OCI-M2 (cell line): ENCODE data around the gene TMEM248.
"Not testable (repeated sequence)": the region's sequence is repeated elsewhere in the genome, so short reads cannot be mapped to it uniquely, and the experiment has no call there.

ENCODE experiments used
- DNase-seq: peaks from one replicate; lab custom pipeline; 2025; ENCODE audit not compliant: unreplicated experiment; lab: John Stamatoyannopoulos, UW

TMEM248 gene

GRCh38 chr7:66920769-66921395, at the start of gene TMEM248:
TMEM248 (plus strand) TSS chr7:66921225; CDS start chr7:66941866, 20,641 bp downstream.
- no peak for DNase-seq

- no peak for DNase-seq
Measured at GRCh38 chr7:66873476-66873875, 47.5 kb upstream of the TMEM248 start.

- no peak for DNase-seq
Measured at GRCh38 chr7:66877577-66878300, 43.3 kb upstream of the TMEM248 start.

DNA sequence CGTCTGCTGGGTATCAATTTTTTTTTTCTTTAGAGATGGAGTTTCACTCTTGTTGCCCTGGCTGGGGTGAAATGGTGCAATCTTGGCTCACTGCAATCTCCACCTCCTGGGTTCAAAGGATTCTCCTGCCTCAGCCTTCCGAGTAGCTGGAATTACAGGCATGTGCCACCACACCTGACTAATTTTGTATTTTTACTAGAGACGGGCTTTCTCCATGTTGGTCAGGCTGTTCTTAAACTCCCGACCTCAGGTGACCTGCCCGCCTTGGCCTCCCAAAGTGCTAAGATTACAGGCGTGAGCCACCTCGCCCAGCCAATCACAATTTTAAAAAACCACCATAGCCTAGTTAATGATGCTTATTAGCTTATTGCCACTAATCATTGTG, 42.7 kb upstream of the TMEM248 start:
- not testable (repeated sequence) for DNase-seq

DNA sequence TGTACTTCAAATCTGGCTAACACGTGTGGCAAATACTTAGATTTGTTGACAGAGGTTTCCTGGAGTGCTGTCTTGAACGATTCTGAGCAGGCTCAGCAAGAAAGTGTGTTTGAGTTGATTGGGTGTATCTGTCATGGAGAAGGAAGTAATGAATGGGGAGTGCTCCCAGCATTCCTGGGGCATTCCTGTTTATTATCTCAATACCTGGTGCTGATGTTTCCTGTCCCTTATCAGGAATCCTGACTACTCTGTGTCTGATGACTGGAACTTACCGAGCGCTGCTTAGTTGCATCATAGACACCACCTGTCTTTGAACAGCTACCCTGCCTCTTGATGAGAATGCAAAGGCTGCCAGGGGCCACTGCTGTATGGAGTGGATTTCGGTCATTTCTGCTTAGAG, 41.0 kb upstream of the TMEM248 start:
- no peak for DNase-seq

DNA sequence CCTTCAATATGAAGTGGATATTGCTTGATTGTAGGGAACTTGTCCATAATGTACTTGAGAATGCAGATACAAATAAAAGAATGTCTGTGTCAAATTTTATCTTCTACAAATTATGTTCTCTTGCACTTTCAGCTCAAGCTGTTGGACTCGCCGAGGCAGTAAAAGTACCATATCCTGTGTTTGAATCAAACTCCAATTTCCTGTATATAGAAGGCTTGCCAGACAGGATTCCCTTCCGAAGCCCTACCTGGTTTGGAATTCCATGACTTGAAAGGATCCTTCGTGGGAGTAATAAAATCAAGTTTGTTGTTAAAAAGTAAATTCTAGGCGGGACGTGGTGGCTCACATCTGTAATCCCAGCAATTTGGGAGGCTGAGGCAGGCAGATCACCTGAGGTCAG, 40.4 kb upstream of the TMEM248 start:
- DNase-seq = not testable (repeated sequence)

DNA sequence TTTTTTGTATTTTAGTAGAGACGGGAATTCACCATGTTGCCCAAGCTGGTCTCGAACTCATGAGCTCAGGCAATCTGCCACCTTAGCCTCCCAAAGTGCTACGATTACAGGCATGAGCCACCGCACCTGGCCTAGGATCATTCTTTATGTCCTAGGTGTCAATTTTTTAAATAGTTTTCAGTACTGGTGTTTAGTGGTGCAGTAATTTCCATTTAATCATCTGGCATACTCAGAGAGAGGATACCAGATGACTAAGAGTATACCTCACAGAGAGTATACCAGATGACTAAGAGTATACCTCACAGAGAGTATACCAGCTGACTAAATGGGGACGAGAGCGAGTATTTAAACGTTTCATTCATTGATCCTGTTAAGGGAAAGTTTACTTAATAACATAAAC, 37.3 kb upstream of the TMEM248 start:
- no peak for DNase-seq

- DNase-seq = not testable (repeated sequence)
Measured at GRCh38 chr7:66884556-66884955, 36.5 kb upstream of the TMEM248 start.

- DNase-seq = no peak
Measured at GRCh38 chr7:66886152-66886551, 34.9 kb upstream of the TMEM248 start.

DNA sequence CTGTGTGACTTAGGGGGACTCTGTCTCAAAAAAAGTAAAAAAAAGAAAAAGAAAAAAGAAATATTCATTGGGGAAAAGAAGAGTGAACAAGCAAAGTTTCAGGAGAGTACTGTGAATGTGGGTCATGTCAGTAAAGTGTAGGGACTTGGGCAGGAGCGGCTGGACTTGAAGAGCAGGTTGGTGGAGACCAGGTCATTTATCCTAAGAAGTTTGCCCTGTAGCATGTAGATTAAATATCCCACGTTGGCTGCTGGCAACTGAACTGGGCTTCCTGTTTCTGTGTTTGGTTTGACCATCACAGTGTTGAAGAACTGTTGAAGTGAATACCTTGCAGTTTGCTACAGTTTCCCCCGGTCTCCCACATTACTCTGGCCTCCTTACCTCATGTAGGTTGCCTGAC, 32.8 kb upstream of the TMEM248 start:
- not testable (repeated sequence) for DNase-seq

- DNase-seq = no peak
Measured at GRCh38 chr7:66894463-66895080, 26.5 kb upstream of the TMEM248 start.

DNA sequence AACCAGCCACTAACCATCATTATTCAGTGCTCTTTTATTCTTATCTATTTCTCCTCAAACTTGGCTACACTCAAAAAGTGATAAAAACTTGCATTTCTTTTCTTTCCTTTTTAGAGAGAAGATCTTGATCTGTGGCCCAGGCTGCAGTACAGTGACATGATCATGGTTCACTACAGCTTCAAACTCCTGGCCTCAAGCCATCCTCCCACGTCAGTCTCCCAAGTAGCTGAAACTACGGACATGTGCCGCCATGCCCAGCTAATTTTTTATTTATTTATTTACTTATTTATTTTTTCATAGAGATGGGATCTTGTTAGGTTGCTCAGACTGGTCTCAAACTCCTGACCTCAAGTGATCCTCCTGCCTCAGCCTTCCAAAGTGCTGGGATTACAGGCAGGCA, 24.6 kb upstream of the TMEM248 start:
- DNase-seq = no peak

- no peak for DNase-seq
Measured at GRCh38 chr7:66899552-66900280, 21.3 kb upstream of the TMEM248 start.

DNA sequence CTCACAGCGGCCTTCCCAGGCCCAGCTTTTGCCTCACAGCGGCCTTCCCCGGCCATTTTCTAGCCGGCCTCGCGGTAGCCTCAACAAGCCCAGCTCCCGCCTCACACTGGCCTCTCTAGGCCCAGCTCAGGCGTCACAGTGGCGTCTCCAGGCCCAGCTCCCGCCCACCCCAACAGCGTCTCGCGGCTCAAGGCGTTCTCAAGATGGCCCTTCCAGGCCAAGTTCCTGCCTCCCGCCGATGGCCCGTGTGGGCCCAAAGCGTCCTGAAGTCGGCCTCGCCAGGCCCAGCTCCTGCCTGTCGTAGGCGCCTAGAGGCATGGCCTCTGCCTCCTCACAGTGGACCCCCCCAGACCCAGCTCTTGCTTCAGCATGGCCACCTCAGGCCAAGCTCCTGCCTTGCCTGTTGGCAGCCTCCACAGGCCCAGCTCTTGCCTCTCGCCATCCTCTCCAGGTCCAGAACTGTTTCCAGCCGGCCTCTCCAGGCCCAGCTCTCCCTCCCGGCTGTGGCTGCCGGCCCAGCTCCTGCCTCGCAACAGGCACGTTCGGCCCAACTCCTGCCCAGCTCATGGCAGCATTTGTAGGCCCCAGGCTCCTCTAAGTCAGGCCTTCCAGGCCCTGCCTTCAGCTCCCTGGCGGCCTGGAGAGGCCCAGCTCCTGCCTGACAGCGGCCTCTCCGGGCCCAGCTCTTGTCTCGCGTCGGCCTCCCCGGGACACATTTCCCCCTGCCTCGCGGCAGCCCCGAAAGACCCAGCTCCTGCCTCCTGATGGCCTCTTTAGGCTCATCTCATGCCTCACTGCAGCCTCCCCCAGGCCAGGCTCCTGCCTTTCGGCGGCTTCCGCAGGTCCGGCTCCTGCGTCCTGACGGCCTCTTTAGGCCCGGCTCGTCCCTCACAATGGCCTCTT, 18.8 kb upstream of the TMEM248 start:
- DNase-seq = no peak

DNA sequence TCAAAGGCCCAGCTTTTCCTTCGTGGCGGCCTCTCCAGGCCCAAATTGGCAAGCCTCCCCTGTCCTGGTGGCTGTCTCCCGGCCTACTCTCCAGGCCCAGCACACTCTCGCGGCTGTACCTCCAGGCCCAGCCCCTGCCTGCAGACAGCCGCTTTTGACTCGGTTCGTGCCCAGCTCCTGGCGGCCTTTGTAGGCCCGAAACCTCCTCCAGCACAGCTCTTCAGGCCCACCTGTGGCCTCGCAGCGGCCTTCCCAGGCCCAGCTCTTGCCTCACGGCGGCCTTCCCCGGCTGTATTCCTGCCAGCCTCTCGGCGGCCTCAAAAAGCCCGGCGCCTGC, 18.2 kb upstream of the TMEM248 start:
- DNase-seq = no peak

DNA sequence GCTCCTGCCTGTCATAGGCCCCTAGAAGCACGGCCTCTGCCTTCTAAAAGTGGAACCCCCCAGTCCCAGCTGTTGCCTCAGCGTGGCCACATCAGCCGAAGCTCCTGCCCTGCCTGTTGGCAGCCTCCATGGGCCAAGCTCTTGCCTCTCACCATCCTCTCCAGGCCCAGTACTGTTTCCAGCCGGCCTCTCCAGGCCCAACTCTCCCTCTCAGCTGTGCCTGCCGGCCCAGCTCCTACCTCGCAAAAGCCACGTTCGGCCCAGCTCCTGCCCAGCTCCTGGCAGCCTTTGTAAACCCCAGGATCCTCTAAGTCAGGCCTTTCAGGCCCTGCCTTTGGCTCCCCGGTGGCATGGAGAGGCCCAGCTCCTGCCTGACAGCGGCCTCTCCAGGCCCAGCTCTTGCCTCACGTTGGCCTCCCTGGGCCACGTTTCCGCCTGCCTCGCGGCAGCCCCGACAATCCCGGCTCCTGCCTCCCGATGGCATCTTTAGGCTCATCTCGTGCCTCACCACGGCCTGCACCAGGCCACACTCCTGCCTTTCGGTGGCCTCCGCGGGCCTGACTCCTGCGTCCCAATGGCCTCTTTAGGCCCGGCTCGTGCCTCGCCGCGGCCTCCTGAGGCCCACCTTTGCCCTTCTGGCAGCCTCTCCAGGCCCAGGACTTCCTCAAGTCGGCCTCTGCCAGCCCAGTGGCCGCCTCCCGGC, 17.5 kb upstream of the TMEM248 start:
- DNase-seq = no peak

- DNase-seq = no peak
Measured at GRCh38 chr7:66904063-66904593, 16.9 kb upstream of the TMEM248 start.

DNA sequence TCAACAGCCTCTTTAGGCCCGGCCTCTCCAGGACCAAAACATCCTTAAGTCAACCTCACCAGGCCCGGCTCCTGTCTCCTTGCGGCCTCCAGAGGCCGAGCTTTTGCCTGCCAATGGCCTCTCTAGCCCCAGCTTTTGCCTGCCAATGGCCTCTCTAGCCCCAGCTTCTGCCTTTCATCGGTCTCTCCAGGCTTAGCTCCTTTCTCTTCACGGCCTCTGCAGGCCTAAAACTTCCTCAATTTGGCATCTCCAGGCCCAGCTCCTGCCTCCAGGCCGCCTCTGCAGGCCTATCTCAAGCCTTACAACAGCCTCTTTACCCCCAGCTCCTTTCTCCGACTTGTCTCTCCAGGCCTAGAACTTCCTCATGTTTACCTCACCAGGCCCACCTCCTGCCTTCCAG, 15.7 kb upstream of the TMEM248 start:
- DNase-seq = no peak

DNA sequence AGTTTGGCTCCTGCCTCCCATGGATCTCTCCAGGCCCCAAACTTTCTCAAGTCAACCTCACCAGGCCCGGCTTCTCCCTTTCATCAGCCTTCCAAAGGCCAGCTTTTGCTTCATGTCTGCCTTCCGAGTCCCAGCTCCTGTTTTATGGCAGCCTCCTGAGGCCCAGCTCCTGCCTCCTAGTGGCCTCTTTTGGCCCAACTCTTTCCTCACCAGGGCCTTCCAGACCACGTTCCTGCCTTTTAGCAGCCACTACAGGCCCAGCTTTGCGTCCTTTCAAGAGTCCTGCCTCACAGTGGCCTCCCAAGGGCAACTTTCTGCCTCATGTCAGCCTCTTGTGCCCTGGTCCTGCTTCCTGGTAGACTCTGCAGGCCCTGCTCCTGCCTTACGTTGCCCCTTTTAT, 15.3 kb upstream of the TMEM248 start:
- no peak for DNase-seq

DNA sequence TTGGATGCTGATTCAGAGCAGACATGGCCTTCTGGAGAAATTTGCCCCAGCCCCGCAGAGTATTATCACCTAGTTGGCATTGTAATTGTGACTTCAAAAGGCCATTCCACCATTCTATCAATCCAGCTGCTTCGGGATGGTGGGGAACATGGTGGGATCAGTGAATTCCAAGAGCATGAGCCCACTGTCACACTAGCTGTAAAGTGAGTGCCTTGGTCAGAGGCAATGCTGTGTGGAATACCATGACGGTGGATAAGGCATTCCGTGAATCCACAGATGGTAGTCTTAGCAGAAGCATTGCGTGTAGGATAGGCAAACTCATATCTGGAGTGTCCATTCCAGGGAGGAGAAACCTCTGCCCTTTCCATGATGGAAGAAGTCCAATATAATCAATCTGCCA, 13.3 kb upstream of the TMEM248 start:
- no peak for DNase-seq
